ENCODE data around the gene GAPDHS. TPM values are rescaled to one million over a fixed set of nuclear protein-coding genes. Genes with fewer than 3 reads are reported as not detected.

The GAPDHS gene
- polyA plus RNA-seq, 6 donors from 2014 or later, result not detected

DNA sequence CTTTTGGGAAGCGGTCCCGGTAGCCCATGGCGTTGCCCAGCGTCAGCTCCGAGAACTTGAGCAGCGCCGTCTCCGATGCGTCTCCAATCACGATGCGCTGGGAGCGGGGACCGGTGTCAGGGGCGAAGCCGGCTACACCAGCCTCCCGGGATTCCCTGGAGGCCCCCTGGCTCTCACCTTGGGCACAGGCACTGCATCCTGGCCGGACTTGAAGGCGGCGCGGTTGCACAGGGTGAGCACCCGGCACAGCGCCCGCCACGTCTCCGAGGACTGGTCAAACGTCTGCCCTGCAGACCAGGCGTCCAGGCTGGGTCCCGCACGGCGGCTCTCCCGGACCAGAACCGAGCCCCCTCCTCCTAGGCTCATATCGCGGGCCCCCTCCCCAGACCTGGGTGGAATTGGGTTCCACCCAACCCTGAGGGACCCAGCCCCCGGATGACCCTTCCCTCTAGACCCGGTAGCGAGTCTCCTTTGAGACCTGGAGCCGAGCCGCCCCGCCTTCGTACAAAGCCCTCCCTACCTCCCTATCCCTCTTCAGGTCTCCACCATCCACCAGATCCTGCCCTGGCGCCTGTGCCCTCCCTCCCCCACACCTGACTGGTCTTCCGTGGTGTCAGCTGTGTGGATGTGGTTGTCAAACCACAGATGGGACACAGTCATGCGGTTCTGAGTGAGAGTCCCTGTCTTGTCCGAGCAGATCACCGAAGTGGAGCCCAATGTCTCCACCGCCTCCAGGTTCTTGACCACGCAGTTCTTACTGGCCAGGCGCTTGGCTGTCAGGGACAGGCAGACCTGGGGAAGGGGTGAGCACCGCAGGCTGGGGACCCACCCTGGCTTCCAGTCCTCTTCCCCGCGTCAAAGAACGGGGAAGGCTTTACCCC, 25.4 kb downstream of the GAPDHS start:
- Mint-ChIP-seq H3K27me3 (peaks cover 52 to 76% (median 71%) of the 10 kb centered on the region in 3 donors), H3K27ac (no peak overlapping the region), H3K4me1 (peaks cover 17 to 18% (median 18%) of the 10 kb centered on the region in 3 donors), H3K9me3 (peaks cover 0 to 9% (median 2%) of the 10 kb centered on the region in 7 donors), H3K36me3 (peaks cover 0 to 26% of the 10 kb centered on the region in 2 donors), H3K4me3 (peak overlapping the region in 6 of 8 donors; percentile 17 to 65 (median 50))
- DNase-seq (no peak), ATAC-seq (ENCODE audit: low read depth in 2 of 2) (no peak)

- peaks cover 0 to 26% of the 10 kb centered on the region in 2 donors for H3K36me3 Mint-ChIP-seq
- ATAC-seq (ENCODE audit: low read depth in 2 of 2) (peak; percentile 72 to 75), DNase-seq (peak; percentile 11)
- H3K27ac Mint-ChIP-seq, result peak overlapping the region in 2 of 6 donors; percentile 49 to 85
- peak overlapping the region in 4 of 8 donors; percentile 15 to 53 (median 40) for H3K4me3 Mint-ChIP-seq
- peaks cover 17 to 18% (median 18%) of the 10 kb centered on the region in 3 donors for H3K4me1 Mint-ChIP-seq
- peaks cover 53 to 76% (median 76%) of the 10 kb centered on the region in 3 donors for H3K27me3 Mint-ChIP-seq
- H3K9me3 Mint-ChIP-seq, result peaks cover 0 to 9% (median 2%) of the 10 kb centered on the region in 7 donors
These were observed 26.0 kb downstream of the GAPDHS start for GRCh38 chr19:35559281-35559659.

- ATAC-seq (ENCODE audit: low read depth in 2 of 2) (no peak), DNase-seq (no peak)
- Mint-ChIP-seq H3K9me3 (peaks cover 0 to 9% (median 2%) of the 10 kb centered on the region in 7 donors), H3K4me3 (peak overlapping the region in 2 of 8 donors; percentile 51 to 67), H3K27me3 (peaks cover 48 to 77% (median 76%) of the 10 kb centered on the region in 3 donors), H3K27ac (no peak overlapping the region), H3K4me1 (peaks cover 17 to 18% (median 18%) of the 10 kb centered on the region in 3 donors), H3K36me3 (peaks cover 0 to 26% of the 10 kb centered on the region in 2 donors)
These were observed 26.5 kb downstream of the GAPDHS start for GRCh38 chr19:35559781-35560180.

GRCh38 chr19:35560271-35560670, 27.0 kb downstream of the GAPDHS start:
- Mint-ChIP-seq H3K27ac (peak overlapping the region in 1 of 6 donors; percentile 89), H3K36me3 (peaks cover 0 to 26% of the 10 kb centered on the region in 2 donors), H3K9me3 (peaks cover 0 to 9% (median 2%) of the 10 kb centered on the region in 7 donors), H3K27me3 (peaks cover 47 to 82% (median 80%) of the 10 kb centered on the region in 3 donors), H3K4me1 (peaks cover 17 to 18% (median 18%) of the 10 kb centered on the region in 3 donors), H3K4me3 (no peak overlapping the region)
- ATAC-seq (ENCODE audit: low read depth in 2 of 2) (no peak), DNase-seq (no peak)

GRCh38 chr19:35560677-35561076, 27.4 kb downstream of the GAPDHS start:
- DNase-seq (no peak), ATAC-seq (ENCODE audit: low read depth in 2 of 2) (no peak)
- Mint-ChIP-seq H3K4me1 (peaks cover 17 to 18% (median 18%) of the 10 kb centered on the region in 3 donors), H3K4me3 (no peak overlapping the region), H3K27me3 (peaks cover 45 to 84% (median 82%) of the 10 kb centered on the region in 3 donors), H3K36me3 (peaks cover 0 to 26% of the 10 kb centered on the region in 2 donors), H3K27ac (no peak overlapping the region), H3K9me3 (peaks cover 0 to 9% (median 2%) of the 10 kb centered on the region in 7 donors)

- Mint-ChIP-seq H3K4me1 (peaks cover 17 to 18% (median 18%) of the 10 kb centered on the region in 3 donors), H3K4me3 (peak overlapping the region in 1 of 8 donors; percentile 27), H3K36me3 (peaks cover 0 to 26% of the 10 kb centered on the region in 2 donors), H3K27me3 (peaks cover 40 to 77% (median 77%) of the 10 kb centered on the region in 3 donors), H3K27ac (no peak overlapping the region), H3K9me3 (peaks cover 0 to 9% (median 2%) of the 10 kb centered on the region in 7 donors)
- no peak for ATAC-seq (ENCODE audit: low read depth in 2 of 2)
- DNase-seq, result no peak
These were observed 28.2 kb downstream of the GAPDHS start for GRCh38 chr19:35561436-35561835.

GRCh38 chr19:35562336-35562735, 29.1 kb downstream of the GAPDHS start:
- Mint-ChIP-seq H3K9me3 (peaks cover 0 to 6% (median 0%) of the 10 kb centered on the region in 7 donors), H3K27me3 (peaks cover 42 to 77% (median 75%) of the 10 kb centered on the region in 3 donors), H3K4me3 (no peak overlapping the region), H3K36me3 (peaks cover 0 to 22% of the 10 kb centered on the region in 2 donors), H3K27ac (no peak overlapping the region), H3K4me1 (peaks cover 11 to 15% (median 14%) of the 10 kb centered on the region in 3 donors)
- no peak for ATAC-seq (ENCODE audit: low read depth in 2 of 2)
- no peak for DNase-seq

DNA sequence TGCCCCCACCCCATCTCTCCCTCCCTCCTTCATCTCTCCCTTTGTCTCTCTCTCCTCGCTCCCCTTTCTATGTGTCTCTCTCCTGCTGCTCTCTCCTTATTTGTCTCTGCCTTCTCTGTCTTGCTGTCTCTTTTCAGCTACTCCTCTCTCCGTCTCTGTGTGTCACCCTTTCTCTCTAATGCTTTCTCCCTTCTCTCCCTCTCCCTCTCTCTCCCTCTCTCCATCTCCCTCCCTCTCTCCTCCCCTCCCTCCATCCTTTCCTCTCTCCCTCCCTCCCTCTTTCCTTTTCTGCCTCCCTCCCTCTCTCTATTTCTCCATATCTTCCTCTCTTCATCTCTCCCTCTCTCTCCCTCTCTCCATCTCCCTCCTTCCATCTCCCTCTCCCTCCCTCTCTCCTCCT, 29.5 kb downstream of the GAPDHS start:
- peaks cover 0 to 19% of the 10 kb centered on the region in 2 donors for H3K36me3 Mint-ChIP-seq
- no peak for ATAC-seq (ENCODE audit: low read depth in 2 of 2)
- H3K9me3 Mint-ChIP-seq, result peaks cover 0 to 6% (median 0%) of the 10 kb centered on the region in 7 donors

DNA sequence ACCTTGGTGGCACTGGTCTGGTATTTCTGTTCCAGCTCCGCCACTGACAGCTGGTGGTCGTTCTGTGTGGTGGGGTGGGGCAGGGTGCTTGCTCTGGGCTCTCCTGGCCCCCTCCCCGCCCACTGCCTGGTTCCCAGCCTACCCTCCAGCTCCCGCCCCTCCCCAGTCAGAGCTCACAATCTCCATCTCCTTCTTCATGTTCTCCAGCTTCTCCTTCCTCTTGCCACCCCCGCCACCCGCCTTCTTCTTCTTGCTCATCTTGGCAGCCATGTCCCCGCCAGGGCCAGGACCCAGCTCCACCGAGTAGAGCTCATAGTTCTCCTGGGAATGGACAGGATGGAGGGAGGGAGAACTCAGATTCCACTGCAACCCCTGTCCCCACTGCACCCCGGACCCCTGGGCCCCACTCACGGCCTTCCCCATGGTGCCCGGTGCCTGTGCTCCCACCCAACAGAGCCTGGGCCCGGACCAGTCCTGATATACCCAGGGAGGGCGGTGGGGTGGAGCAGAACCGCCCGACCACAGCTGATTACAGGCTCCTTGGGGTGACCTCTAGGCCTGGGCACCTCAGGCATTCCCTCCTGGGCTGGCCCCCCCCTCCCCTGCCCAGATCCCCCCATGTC, 30.1 kb downstream of the GAPDHS start, which contains the start of gene ATP4A:
ATP4A (minus strand) TSS at position 452 of the 623 bp plus-strand sequence; CDS start at position 423, 29 bp downstream.
- DNase-seq (no peak), ATAC-seq (ENCODE audit: low read depth in 2 of 2) (no peak)
- peaks cover 37 to 69% (median 67%) of the 10 kb centered on the region in 3 donors for H3K27me3 Mint-ChIP-seq
- H3K27ac Mint-ChIP-seq, result peak within 1 kb of the TSS in 2 of 6 donors; percentile 11 to 87
- H3K36me3 Mint-ChIP-seq, result peaks cover 0 to 19% of the 10 kb centered on the region in 2 donors
- peaks cover 0 to 6% (median 0%) of the 10 kb centered on the region in 7 donors for H3K9me3 Mint-ChIP-seq
- peaks cover 7 to 11% (median 9%) of the 10 kb centered on the region in 3 donors for H3K4me1 Mint-ChIP-seq
- no peak within 1 kb of the TSS for H3K4me3 Mint-ChIP-seq

More for the DNA sequence above, 29.5 kb downstream of the GAPDHS start:
- Mint-ChIP-seq H3K4me1 (peaks cover 10 to 12% (median 11%) of the 10 kb centered on the region in 3 donors), H3K4me3 (no peak overlapping the region), H3K27ac (peak overlapping the region in 1 of 6 donors; percentile 11), H3K27me3 (peaks cover 39 to 73% (median 71%) of the 10 kb centered on the region in 3 donors)
- DNase-seq, result no peak

- Mint-ChIP-seq H3K36me3 (peaks cover 0 to 11% of the 10 kb centered on the region in 2 donors), H3K27ac (no peak overlapping the region), H3K27me3 (peaks cover 35 to 68% (median 62%) of the 10 kb centered on the region in 3 donors), H3K4me3 (no peak overlapping the region), H3K9me3 (no peaks in the 10 kb centered on the region), H3K4me1 (peaks cover 0 to 2% (median 0%) of the 10 kb centered on the region in 3 donors)
- DNase-seq (no peak), ATAC-seq (ENCODE audit: low read depth in 2 of 2) (no peak)
These were observed 32.0 kb downstream of the GAPDHS start for GRCh38 chr19:35565016-35565856.

- no peak for ATAC-seq (ENCODE audit: low read depth in 2 of 2)
- Mint-ChIP-seq H3K4me1 (peaks cover 0 to 2% (median 0%) of the 10 kb centered on the region in 3 donors), H3K27me3 (peaks cover 23 to 67% (median 60%) of the 10 kb centered on the region in 3 donors), H3K36me3 (peaks cover 0 to 11% of the 10 kb centered on the region in 2 donors), H3K27ac (no peak overlapping the region), H3K4me3 (no peak overlapping the region), H3K9me3 (no peaks in the 10 kb centered on the region)
- DNase-seq, result no peak
These were observed 33.5 kb downstream of the GAPDHS start for GRCh38 chr19:35566738-35567137.

DNA sequence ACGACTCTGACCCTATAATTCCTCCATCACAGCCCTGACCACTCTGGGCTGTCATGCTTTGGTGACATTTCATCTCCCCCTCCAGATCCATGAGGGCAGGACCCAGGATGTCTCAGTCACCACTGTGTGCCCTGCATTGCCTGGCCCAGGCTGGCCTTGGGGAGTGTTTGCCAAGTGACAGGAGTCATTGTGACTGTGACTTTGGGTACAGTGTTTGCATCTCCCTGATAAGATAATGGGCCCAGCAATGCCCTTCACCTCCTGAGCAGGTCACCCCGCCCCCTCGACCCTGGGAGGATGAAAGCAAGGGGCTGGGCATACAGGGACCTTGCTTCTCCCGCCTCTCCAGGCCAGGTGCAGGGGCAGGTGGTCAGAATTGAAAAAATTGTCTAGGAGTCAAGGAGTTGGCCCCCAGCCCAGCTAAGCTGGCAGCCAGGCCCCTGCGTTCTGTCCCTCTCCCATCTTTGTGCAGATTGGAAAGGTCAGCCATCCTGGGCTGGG, 36.1 kb downstream of the GAPDHS start:
- Mint-ChIP-seq H3K27me3 (peaks cover 11 to 55% (median 45%) of the 10 kb centered on the region in 3 donors), H3K9me3 (peaks cover 0 to 10% (median 3%) of the 10 kb centered on the region in 7 donors), H3K27ac (no peak overlapping the region), H3K36me3 (no peaks in the 10 kb centered on the region), H3K4me3 (no peak overlapping the region), H3K4me1 (no peaks in the 10 kb centered on the region)
- DNase-seq (no peak), ATAC-seq (ENCODE audit: low read depth in 2 of 2) (no peak)

All from naive B cell (primary cell).